GM19395 (cell line): ENCODE results near the gene ARHGAP22.

Experiments used
- ATAC-seq: cut with Tn5 transposase; IDR thresholded peaks from one replicate; pipeline ENCODE4 v1.9.1; 2021; ENCODE audit warnings: mild to moderate bottlenecking, moderate library complexity; ENCODE audit not compliant: unreplicated experiment

The ARHGAP22 gene

GRCh38 chr10:48485711-48486110 lies 119.2 kb downstream of the ARHGAP22 start:
- ATAC-seq, result no peak

GRCh38 chr10:48484911-48485310 lies 120.0 kb downstream of the ARHGAP22 start:
- no peak for ATAC-seq

- no peak for ATAC-seq
Observed at GRCh38 chr10:48482207-48482606, 122.7 kb downstream of the ARHGAP22 start.

- no peak for ATAC-seq
Observed at GRCh38 chr10:48481385-48481784, 123.5 kb downstream of the ARHGAP22 start.

- ATAC-seq, result no peak
Observed at GRCh38 chr10:48480397-48481374, 124.2 kb downstream of the ARHGAP22 start.

GRCh38 chr10:48478980-48479811 lies 125.7 kb downstream of the ARHGAP22 start:
- no peak for ATAC-seq

- ATAC-seq, result no peak
Observed at GRCh38 chr10:48478469-48478868, 126.4 kb downstream of the ARHGAP22 start.

- no peak for ATAC-seq
Observed at GRCh38 chr10:48477616-48478015, 127.3 kb downstream of the ARHGAP22 start.

GRCh38 chr10:48477141-48477540 lies 127.7 kb downstream of the ARHGAP22 start:
- no peak for ATAC-seq

GRCh38 chr10:48476279-48476982 lies 128.4 kb downstream of the ARHGAP22 start:
- ATAC-seq, result no peak

- ATAC-seq, result no peak
Observed at GRCh38 chr10:48475943-48476278, 129.0 kb downstream of the ARHGAP22 start.

- ATAC-seq, result no peak
Observed at GRCh38 chr10:48474765-48475365, 130.0 kb downstream of the ARHGAP22 start.

- no peak for ATAC-seq
Observed at GRCh38 chr10:48473704-48474103, 131.2 kb downstream of the ARHGAP22 start.

- ATAC-seq, result no peak
Observed at GRCh38 chr10:48472501-48473069, 132.3 kb downstream of the ARHGAP22 start.

- no peak for ATAC-seq
Observed at GRCh38 chr10:48470893-48471805, 133.7 kb downstream of the ARHGAP22 start.

GRCh38 chr10:48470115-48470892 lies 134.6 kb downstream of the ARHGAP22 start:
- ATAC-seq, result no peak

- no peak for ATAC-seq
Observed at GRCh38 chr10:48469516-48470020, 135.3 kb downstream of the ARHGAP22 start.

GRCh38 chr10:48468866-48469511 lies 135.9 kb downstream of the ARHGAP22 start:
- ATAC-seq, result no peak
